OCI-LY1 (cell line): ENCODE results near the gene SMAD3.

Source experiments
- H2AFZ ChIP-seq: fragments of 200-600 bp; sonication (generic), shearing (Covaris generic); 2 replicates; pipeline ENCODE4 v1.6.0; 2014; ENCODE audit warnings: antibody characterized with exemption, mild to moderate bottlenecking, low read length
- H3F3A ChIP-seq: fragments of 200-600 bp; sonication (generic), shearing (Covaris generic); 2 replicates; pipeline ENCODE4 v1.6.0; 2014; ENCODE audit warnings: mild to moderate bottlenecking, antibody characterized with exemption, low read length, moderate library complexity; ENCODE audit not compliant: insufficient read depth
- H3K27ac ChIP-seq: fragments of 200-600 bp; sonication (generic); 2 replicates; pipeline ENCODE4 v1.5.1; 2014; ENCODE audit warnings: low read length, mixed run types, mild to moderate bottlenecking, low read depth; ENCODE audit not compliant: poor library complexity, severe bottlenecking
- H3K27me3 ChIP-seq: fragments of 200-600 bp; sonication (generic); 2 replicates; pipeline ENCODE4 v1.6.0; 2014; ENCODE audit warnings: antibody characterized with exemption, mild to moderate bottlenecking, low read length, moderate library complexity; ENCODE audit not compliant: insufficient read depth
- H3K36me3 ChIP-seq: fragments of 200-600 bp; sonication (generic); 2 replicates; pipeline ENCODE4 v1.6.1; 2014; ENCODE audit warnings: mild to moderate bottlenecking, antibody characterized with exemption, low read length, moderate library complexity, mixed read lengths; ENCODE audit not compliant: insufficient read depth
- H3K4me1 ChIP-seq: fragments of 200-600 bp; sonication (generic); 2 replicates; pipeline ENCODE4 v1.5.1; 2014; ENCODE audit warnings: mild to moderate bottlenecking, low read length, moderate library complexity; ENCODE audit not compliant: insufficient read depth, severe bottlenecking
- H3K4me2 ChIP-seq: fragments of 200-600 bp; sonication (generic), shearing (Covaris generic); 2 replicates; pipeline ENCODE4 v1.6.1; 2014; ENCODE audit warnings: low read length
- H3K4me3 ChIP-seq: fragments of 200-600 bp; sonication (generic); 2 replicates; pipeline ENCODE4 v1.5.1; 2014; ENCODE audit warnings: low read length, low read depth, mild to moderate bottlenecking, mixed read lengths; ENCODE audit not compliant: poor library complexity, severe bottlenecking
- H3K79me2 ChIP-seq: fragments of 200-600 bp; shearing (Covaris generic); 2 replicates; pipeline ENCODE4 v1.6.1; 2016; ENCODE audit warnings: mixed run types, low read length, mixed read lengths; ENCODE audit not compliant: insufficient read depth
- H3K9ac ChIP-seq: fragments of 200-600 bp; sonication (generic), shearing (Covaris generic); 2 replicates; pipeline ENCODE4 v1.6.1; 2014; ENCODE audit warnings: mild to moderate bottlenecking, low read length, mixed read lengths
- H3K9me2 ChIP-seq: fragments of 200-600 bp; sonication (generic), shearing (Covaris generic); 2 replicates; pipeline ENCODE4 v1.6.1; 2014; ENCODE audit warnings: low read depth, mild to moderate bottlenecking, low read length, mixed read lengths
- H3K9me3 ChIP-seq: fragments of 200-600 bp; shearing (Covaris generic); 2 replicates; pipeline ENCODE4 v1.6.1; 2014; ENCODE audit warnings: low read length, mixed read lengths
- H4K20me1 ChIP-seq: fragments of 200-600 bp; sonication (generic), shearing (Covaris generic); 2 replicates; pipeline ENCODE4 v1.6.0; 2016; ENCODE audit warnings: mild to moderate bottlenecking, low read length; ENCODE audit not compliant: insufficient read depth
- CTCF ChIP-seq: fragments of 200-600 bp; sonication (generic), shearing (Covaris generic); IDR thresholded peaks from 2 replicates; pipeline ENCODE4 v1.5.1; 2017; ENCODE audit warnings: mild to moderate bottlenecking, antibody characterized with exemption, low read length, moderate library complexity, mixed read lengths
- EZH2 ChIP-seq: fragments of 200-600 bp; sonication (generic), shearing (Covaris generic); IDR thresholded peaks from 2 replicates; pipeline ENCODE4 v1.8.0; 2017; ENCODE audit warnings: borderline replicate concordance, mixed run types, mild to moderate bottlenecking, antibody characterized with exemption, low read length, moderate library complexity, mixed read lengths

SMAD3 gene

GRCh38 chr15:67134871-67135492 is 69.6 kb downstream of the SMAD3 start:
- peaks cover 93% of the 10 kb centered on the region for H3K4me1 ChIP-seq

GRCh38 chr15:67135494-67135893 is 70.1 kb downstream of the SMAD3 start:
- Histone ChIP-seq H3K79me2 (peaks cover 43% of the 10 kb centered on the region), H3K27ac (peak overlapping the region; percentile 90), H3K9me3 (no peaks in the 10 kb centered on the region), H3K4me2 (peak overlapping the region; percentile 77), H3K9ac (peak overlapping the region; percentile 61; the same call in 1 of the 2 replicates), H3K9me2 (no peaks in the 10 kb centered on the region), H3F3A (no peaks in the 10 kb centered on the region), H3K4me1 (peaks cover 98% of the 10 kb centered on the region), H3K4me3 (peak overlapping the region; percentile 49), H3K36me3 (no peaks in the 10 kb centered on the region; the same call in 1 of the 2 replicates), H2AFZ (no peak overlapping the region), H4K20me1 (no peaks in the 10 kb centered on the region), H3K27me3 (no peaks in the 10 kb centered on the region)
- TF ChIP-seq EZH2: no peak
- no peak for TF ChIP-seq CTCF

More at GRCh38 chr15:67134871-67135492, 69.6 kb downstream of the SMAD3 start:
- H2AFZ ChIP-seq: no peak overlapping the region
- no peaks in the 10 kb centered on the region; the same call in 1 of the 2 replicates for H3K36me3 ChIP-seq
- peak overlapping the region; percentile 90 for H3K27ac ChIP-seq
- H3K9ac ChIP-seq: peak overlapping the region; percentile 61
- peak overlapping the region; percentile 77 for H3K4me2 ChIP-seq
- H3K27me3 ChIP-seq: no peaks in the 10 kb centered on the region
- no peaks in the 10 kb centered on the region for H3K9me3 ChIP-seq
- peak overlapping the region; percentile 49 for H3K4me3 ChIP-seq
- no peaks in the 10 kb centered on the region for H3K9me2 ChIP-seq
- H3K79me2 ChIP-seq: peaks cover 43% of the 10 kb centered on the region
- H4K20me1 ChIP-seq: no peaks in the 10 kb centered on the region
- no peaks in the 10 kb centered on the region for H3F3A ChIP-seq
- TF ChIP-seq EZH2 (no peak), CTCF (no peak)

- Histone ChIP-seq H3K4me2 (peak overlapping the region; percentile 43; the same call in 1 of the 2 replicates), H3K36me3 (no peaks in the 10 kb centered on the region), H3K27me3 (no peaks in the 10 kb centered on the region), H3K27ac (peak overlapping the region; percentile 78), H3K4me1 (peaks cover 100% of the 10 kb centered on the region), H4K20me1 (no peaks in the 10 kb centered on the region), H3F3A (no peaks in the 10 kb centered on the region), H3K9me3 (no peaks in the 10 kb centered on the region), H3K4me3 (peak overlapping the region; percentile 13), H3K9ac (peak overlapping the region; percentile 21; the same call in 1 of the 2 replicates), H3K79me2 (peaks cover 53% of the 10 kb centered on the region), H2AFZ (no peak overlapping the region), H3K9me2 (no peaks in the 10 kb centered on the region)
- TF ChIP-seq EZH2: no peak
- TF ChIP-seq CTCF: no peak
These were observed 71.4 kb downstream of the SMAD3 start for GRCh38 chr15:67136802-67137201.
